Activated CD8-positive, alpha-beta memory T cell treated with anti-CD3 and anti-CD28 coated beads for 48 hours (primary cell): ENCODE results near the gene SLX4IP.
A peak's percentile ranks its signal among the peaks of the same experiment; 100 is the strongest.

ENCODE experiments used
- DNase-seq, 3 experiments: peaks; one replicate each; pipeline ENCODE4 v3.0.0-alpha.2; 2020; ENCODE audit warnings: low read depth in 2 of 3, low spot score in 2 of 3

The SLX4IP gene

GRCh38 chr20:10428008-10428407 lies 7.1 kb upstream of the SLX4IP start:
- DNase-seq, result no peak

DNA sequence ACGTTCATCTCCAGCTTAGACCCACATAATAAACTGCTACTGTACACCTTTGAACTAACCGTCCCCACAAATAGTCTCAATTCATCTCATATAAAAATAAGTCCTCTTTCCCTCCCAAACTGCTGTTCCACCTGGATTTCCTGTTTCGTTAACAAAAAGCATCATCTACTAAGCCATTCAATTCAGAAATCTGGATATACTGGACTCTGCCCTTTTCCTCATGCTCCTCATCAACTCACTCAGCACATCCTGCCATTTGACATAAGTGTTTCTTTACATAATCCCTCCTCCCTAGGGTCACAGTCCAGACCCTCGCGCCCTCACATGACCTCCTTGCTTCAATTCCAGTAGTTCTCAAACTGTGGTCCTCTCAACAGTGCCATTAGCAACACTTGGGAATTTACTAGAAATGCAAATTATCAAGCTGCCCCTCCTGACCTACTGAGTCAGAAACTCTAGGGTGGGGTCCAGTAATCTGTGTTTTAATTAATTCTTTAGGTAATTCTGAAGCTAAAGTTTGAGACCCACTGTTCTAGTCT lies 5.6 kb upstream of the SLX4IP start:
- no peak for DNase-seq

DNA sequence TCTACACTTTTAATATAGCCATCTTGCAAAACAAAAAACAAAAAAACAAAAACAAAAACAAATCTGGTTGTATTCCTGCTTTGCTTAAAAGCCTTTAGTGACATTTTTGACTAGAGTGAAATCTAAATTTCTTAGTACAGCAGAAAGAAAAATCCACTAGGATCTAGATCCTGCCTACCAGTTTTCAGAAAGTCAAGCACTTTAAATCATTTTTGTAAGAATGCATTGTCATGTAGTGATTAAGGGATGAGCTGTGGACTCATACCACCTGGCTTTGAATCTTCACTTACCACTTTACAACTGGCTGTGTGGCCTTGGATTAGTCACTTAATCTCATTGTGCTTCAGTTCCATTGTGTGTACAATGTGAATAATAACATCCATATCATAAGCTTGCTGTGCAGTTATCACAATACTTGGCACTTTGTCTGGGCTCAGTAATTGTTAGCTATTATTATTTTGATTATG lies 5.1 kb upstream of the SLX4IP start:
- DNase-seq, result no peak

- no peak for DNase-seq
Measured at GRCh38 chr20:10430704-10431103, 4.4 kb upstream of the SLX4IP start.

DNA sequence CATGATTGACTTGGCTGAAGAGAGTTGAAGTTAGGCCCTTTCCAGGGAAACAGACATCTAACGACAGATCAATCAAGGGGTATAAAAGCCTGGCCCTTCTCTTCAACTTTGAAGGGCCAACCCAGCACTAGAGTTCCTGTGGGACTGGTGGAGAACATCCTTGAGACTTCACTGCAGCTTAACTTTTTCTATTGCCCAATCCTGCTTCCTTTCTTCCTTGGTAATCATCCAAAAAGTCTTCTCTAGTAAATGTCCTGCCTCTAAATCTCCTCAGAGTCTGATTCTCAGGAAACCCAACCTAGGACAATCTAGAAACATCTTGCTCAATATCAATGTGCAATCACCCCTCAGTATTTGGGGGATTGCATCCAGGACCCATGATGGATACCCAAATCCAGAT lies 3.0 kb upstream of the SLX4IP start:
- DNase-seq, result no peak

DNA sequence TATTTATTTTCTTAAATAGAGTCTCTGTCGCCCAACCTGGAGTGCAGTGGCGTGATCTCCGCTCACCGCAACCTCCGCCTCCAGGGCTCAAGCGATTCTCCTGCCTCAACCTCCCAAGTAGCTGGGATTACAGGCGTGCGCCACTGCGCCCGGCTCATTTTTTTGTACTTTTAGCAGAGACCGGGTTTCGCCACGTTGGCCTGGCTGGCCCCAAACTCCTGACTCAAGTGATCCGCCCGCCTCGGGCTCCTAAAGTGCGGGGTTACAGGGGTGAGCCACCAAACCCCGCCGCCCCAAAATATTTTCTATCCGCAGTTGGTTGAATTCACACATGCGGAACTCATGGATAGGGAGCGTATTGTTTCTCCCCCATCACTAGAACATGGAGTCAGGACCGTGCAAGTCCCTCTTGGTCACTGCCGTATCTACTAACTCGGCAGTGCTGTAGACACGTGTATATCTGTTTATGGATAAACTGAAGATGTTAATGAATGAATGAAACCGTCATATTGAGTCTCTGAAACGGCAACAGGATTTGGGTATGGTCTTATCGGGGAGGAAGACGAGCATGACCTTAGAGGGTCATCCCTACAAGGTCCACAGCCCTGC lies 2.0 kb upstream of the SLX4IP start:
- no peak for DNase-seq

DNA sequence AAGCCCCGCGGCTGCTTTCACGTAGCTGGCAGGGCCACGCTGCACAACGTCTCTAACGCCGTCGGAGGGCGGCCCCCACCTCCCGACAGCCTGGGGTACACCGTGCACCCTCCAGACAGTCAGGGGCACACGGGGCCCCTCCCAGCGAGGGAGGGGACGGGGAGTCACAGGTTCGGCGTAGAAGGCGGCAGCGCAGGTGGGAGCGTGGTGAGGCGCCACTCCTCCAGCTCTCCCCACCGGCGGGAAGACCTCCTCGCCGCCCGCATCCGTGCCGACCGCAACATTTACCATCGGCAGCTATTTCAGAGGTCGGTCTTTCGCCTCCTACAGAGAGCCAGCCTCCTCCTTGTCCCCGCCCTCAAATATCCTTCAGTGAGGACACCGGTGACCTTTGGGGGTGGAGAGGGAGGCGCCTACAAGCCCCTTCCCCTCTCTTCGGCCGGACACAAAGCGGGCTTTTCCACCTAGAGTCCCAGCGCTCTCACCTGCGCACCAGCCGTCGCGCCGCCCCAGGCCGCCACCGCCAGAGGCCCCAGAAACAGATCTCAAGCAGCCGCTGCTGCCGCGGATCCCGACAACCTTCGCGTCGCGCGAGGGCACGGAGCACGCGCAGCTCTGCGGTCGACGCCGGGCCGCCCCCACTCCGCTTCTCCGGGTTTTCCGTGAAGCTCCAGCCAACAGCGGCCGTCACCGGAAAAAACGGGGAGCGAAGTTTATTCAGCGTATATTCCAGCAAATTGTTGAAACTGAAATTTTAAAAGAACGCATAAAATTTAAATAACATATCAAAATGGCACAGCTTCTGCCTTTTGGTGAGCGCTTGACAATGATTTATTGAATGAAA lies 1.3 kb upstream of the SLX4IP start, which contains the start of gene MKKS:
Gene MKKS, minus strand, starts transcription at position 600 of the 844 bp plus-strand sequence. CDS start 20,708 bp downstream, outside the sequence.
- peak; percentile 64 to 66 (median 65) for DNase-seq

DNA sequence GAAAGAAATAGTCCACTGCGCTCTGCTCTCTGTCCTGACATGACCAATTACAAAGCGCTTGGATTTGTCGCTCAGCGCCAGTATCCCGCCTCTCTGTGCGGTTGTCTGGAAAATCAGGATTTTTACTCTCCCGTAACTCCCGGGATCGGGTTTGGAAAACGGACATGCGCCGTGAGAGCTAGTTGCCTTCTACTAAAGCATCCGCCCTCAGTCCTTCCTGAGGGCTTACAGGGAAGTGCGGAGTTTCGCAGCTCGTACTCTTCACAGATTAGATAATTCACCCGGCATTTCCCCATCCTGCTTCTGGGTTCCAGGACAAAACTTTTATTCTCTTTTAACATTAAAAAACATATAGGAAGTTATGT lies 656 bp upstream of the SLX4IP start:
- DNase-seq, result peak; percentile 26 to 42 (median 34)

- DNase-seq, result no peak
Measured at GRCh38 chr20:10436053-10436699, 1.1 kb downstream of the SLX4IP start.

- no peak for DNase-seq
Measured at GRCh38 chr20:10438217-10438616, 3.1 kb downstream of the SLX4IP start.

GRCh38 chr20:10443936-10444335 lies 8.8 kb downstream of the SLX4IP start:
- no peak for DNase-seq

DNA sequence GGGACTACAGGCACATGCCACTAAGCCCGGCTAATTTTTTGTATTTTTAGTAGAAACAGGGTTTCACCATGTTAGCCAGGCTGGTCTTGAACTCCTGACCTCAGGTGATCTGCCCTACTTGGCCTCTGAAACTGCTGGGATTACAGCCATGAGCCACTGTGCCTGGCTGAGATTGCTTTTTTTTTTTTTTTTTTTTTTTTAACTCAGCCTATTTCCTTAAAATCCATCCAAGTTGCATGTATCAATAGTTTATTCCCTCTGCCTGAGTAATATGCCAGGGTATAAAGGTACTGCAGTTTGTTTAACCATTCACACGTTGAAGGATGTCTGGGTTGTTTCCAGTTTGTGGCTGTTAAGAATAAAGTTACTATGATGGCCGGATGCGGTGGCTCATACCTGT lies 10.7 kb downstream of the SLX4IP start:
- DNase-seq, result no peak

GRCh38 chr20:10447028-10447427 lies 11.9 kb downstream of the SLX4IP start:
- DNase-seq, result no peak

DNA sequence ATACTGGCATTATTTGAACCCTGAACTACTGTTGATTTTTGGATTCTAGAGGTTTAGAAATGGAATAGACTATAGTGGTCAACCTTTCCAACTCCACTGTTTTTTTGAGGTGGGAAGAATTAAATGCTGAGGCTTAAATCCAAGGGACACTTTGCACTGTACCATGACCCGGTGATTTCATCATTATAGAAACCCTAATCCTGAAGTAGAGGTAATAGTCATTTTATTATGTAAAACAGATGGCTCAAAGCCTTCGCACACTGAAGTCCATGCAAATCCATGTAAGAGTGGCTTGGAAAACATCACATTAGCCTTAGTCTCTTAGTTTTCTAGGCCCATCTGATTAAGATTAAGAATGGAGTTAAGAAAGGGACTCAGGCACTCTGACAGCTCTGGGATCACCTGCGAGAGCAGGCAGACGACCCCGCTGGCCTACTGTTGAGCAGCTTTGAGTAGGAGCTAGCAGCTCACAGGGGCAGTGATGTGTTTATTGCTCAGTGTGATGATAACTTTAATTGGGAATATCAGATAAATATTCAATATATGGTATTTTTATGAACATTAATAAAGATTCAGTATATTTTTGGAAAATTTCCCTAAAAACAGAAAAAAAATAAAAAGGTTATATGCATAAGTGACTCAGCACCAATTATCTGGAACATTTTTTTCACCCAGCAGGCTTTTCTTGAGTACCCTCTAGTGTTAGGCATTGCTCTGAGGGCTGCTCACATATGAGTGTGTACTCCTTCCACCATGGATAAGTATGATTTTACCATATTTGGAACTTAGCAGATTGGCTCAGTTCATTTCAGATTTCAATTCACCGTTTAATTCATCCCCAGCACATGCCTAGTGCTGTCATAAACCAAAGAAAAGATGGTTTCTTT lies 13.4 kb downstream of the SLX4IP start:
- DNase-seq, result no peak

- DNase-seq, result no peak
Measured at GRCh38 chr20:10449270-10449669, 14.2 kb downstream of the SLX4IP start.

- DNase-seq, result no peak
Measured at GRCh38 chr20:10453241-10453640, 18.1 kb downstream of the SLX4IP start.

- DNase-seq, result no peak
Measured at GRCh38 chr20:10454151-10454750, 19.1 kb downstream of the SLX4IP start.

GRCh38 chr20:10461495-10461894 lies 26.4 kb downstream of the SLX4IP start:
- DNase-seq, result no peak

DNA sequence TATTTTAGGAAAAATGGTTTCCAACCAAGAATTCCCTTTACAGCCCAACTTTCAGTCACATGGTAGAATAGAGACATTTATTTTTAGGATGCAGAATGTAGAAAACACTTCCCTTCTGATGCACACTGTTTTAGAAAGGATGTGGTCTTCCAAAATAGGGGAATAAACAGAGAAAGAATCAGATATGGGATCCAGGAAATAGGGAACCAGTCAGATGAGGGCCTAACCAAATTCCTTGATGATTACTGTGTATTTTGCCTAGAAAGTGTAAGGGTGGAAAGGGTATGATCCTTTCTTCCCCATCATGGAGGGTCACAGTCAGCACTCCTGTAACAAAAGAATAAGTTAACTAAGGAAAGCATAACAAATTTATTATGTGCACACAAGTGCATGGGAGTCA lies 27.4 kb downstream of the SLX4IP start:
- no peak for DNase-seq

DNA sequence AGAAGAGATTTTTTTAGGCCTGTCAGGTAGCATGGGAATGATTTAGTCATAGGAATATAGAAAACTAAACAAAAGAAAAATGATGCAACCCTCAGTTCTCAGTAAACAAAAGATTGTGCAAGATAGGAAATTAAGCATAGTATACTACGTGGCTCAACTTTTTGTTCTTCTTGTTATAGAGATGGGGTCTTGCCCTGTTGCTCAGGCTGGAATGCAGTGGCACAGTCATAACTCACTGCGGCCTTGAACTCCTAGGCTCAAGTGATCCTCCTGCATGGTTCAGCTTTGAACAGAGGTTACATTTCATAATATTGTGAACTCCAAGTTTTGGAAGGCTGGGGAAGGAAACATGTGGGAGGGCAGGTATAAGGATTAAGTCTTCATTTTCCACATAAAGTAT lies 28.5 kb downstream of the SLX4IP start:
- DNase-seq, result no peak
